ENCODE results near the gene NTN1. TPM values are rescaled to one million over a fixed set of nuclear protein-coding genes. Genes with fewer than 3 reads are reported as not detected.

Gene NTN1
- total RNA-seq, 2 donors from 2014 or later: 0.69 to 1.5 TPM

DNA sequence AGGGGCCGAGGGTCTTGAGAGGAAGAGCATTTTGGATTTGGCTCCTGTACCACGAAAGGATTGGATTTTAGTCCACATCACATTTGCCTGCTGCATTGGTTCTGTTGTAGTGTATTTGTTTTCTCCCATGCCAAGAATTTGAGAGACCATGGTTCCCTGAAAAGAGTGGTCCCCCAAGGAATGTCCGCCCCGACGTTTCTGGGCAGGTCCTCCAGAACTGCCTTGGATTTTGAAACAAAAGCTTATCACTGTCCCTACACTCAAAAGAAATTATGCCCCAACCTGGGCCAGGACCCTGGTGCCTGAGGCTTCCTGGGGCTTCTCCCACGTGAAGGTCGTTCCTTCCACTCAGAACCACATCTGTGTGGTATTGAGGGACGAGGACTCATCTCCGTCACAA lies 10.8 kb downstream of the NTN1 start:
- H3K27ac Mint-ChIP-seq: no peak overlapping the region
- H3K27me3 Mint-ChIP-seq (ENCODE audit: low read depth): peaks cover 30% of the 10 kb centered on the region
- H3K4me3 Mint-ChIP-seq: no peak overlapping the region
- H3K36me3 Mint-ChIP-seq (ENCODE audit: insufficient read depth in 2 of 2): no peaks in the 10 kb centered on the region
- H3K9me3 Mint-ChIP-seq: no peaks in the 10 kb centered on the region
- no peaks in the 10 kb centered on the region for H3K4me1 Mint-ChIP-seq (ENCODE audit: low read depth)
- no peak for DNase-seq
- no peak for ATAC-seq (replicated peaks in 1 of 2)

DNA sequence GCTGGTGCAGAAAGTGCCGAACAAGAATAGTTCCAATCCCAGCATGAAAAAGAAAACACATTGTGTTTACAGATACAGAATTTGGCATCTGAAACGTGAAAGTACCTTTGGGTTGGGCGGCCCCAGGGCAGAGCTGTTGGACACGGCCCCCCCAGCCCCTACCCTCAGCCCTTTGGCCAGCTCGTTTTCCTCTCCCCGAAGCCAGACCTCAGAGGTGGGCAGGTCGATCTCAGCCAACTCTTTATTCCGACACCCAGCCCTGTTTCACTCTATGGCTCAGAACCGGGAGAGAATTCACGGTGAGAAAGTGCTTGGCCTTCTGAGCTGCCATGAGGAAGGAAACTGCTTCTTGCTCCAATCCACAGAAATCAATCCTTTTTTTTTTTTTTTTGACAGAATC lies 11.3 kb downstream of the NTN1 start:
- Mint-ChIP-seq H3K27me3 (ENCODE audit: low read depth) (peaks cover 30% of the 10 kb centered on the region), H3K9me3 (no peaks in the 10 kb centered on the region), H3K4me3 (no peak overlapping the region), H3K36me3 (ENCODE audit: insufficient read depth in 2 of 2) (no peaks in the 10 kb centered on the region), H3K27ac (no peak overlapping the region), H3K4me1 (ENCODE audit: low read depth) (no peaks in the 10 kb centered on the region)
- DNase-seq (no peak), ATAC-seq (replicated peaks in 1 of 2) (no peak)

DNA sequence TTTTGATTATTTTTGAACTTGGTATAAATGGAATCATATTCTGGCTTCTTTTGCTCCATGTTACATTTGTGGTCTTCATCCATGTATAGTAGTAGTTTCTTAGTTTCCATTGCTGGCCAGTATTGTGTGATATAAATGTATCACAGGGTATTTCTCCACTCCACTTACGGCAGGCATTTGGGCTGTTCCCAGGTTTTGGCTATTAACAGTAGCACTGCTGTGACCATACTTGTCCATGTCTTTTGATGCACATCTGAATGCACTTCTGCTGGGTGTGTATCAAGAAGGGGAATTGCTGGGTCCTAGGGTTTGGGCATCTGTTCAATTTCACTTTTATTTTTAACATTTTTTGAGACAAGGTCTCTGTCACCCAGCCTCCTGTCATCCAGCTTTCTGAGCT lies 13.9 kb downstream of the NTN1 start:
- Mint-ChIP-seq H3K27ac (no peak overlapping the region), H3K9me3 (no peaks in the 10 kb centered on the region), H3K4me1 (ENCODE audit: low read depth) (no peaks in the 10 kb centered on the region), H3K4me3 (no peak overlapping the region), H3K27me3 (ENCODE audit: low read depth) (peaks cover 19% of the 10 kb centered on the region), H3K36me3 (ENCODE audit: insufficient read depth in 2 of 2) (peaks cover 0 to 3% of the 10 kb centered on the region in 2 donors)
- no peak for DNase-seq
- no peak for ATAC-seq (replicated peaks in 1 of 2)

GRCh38 chr17:9036336-9036735 lies 15.0 kb downstream of the NTN1 start:
- DNase-seq (no peak), ATAC-seq (replicated peaks in 1 of 2) (no peak)
- peaks cover 0 to 5% of the 10 kb centered on the region in 2 donors for H3K36me3 Mint-ChIP-seq (ENCODE audit: insufficient read depth in 2 of 2)
- H3K9me3 Mint-ChIP-seq: no peaks in the 10 kb centered on the region
- no peak overlapping the region for H3K4me3 Mint-ChIP-seq
- H3K4me1 Mint-ChIP-seq (ENCODE audit: low read depth): no peaks in the 10 kb centered on the region
- H3K27ac Mint-ChIP-seq: no peak overlapping the region
- peaks cover 13% of the 10 kb centered on the region for H3K27me3 Mint-ChIP-seq (ENCODE audit: low read depth)

DNA sequence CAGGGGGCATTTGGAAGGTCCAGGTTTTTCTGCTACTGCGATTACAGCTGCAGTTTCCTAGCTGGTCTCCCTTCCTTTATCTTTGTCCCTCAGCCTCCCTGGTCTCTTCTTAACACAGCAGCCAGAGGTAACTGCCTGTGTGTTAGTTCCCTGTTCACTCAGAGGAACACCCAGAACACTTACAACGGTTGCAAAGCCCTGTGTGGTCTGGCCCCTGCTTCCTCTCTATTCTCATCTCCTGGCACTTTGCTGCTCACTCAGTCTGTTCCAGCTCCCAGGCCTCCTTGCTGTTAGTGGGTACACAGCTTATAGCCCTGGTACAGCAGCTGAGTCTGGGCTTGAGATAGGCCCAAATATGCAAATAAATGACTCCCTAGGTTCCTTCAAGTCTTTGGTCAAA lies 16.4 kb downstream of the NTN1 start:
- Mint-ChIP-seq H3K27ac (no peak overlapping the region), H3K4me1 (ENCODE audit: low read depth) (no peaks in the 10 kb centered on the region), H3K4me3 (no peak overlapping the region), H3K36me3 (ENCODE audit: insufficient read depth in 2 of 2) (peaks cover 0 to 5% of the 10 kb centered on the region in 2 donors), H3K27me3 (ENCODE audit: low read depth) (peaks cover 9% of the 10 kb centered on the region), H3K9me3 (no peaks in the 10 kb centered on the region)
- ATAC-seq (replicated peaks in 1 of 2) (no peak), DNase-seq (no peak)

- DNase-seq (no peak), ATAC-seq (replicated peaks in 1 of 2) (no peak)
- no peak overlapping the region for H3K4me3 Mint-ChIP-seq
- H3K27me3 Mint-ChIP-seq (ENCODE audit: low read depth): peaks cover 13% of the 10 kb centered on the region
- H3K4me1 Mint-ChIP-seq (ENCODE audit: low read depth): no peaks in the 10 kb centered on the region
- H3K36me3 Mint-ChIP-seq (ENCODE audit: insufficient read depth in 2 of 2): peaks cover 0 to 5% of the 10 kb centered on the region in 2 donors
- H3K9me3 Mint-ChIP-seq: no peaks in the 10 kb centered on the region
- H3K27ac Mint-ChIP-seq: no peak overlapping the region
These were observed 17.1 kb downstream of the NTN1 start for GRCh38 chr17:9038380-9038779.

- Mint-ChIP-seq H3K36me3 (ENCODE audit: insufficient read depth in 2 of 2) (peaks cover 0 to 3% of the 10 kb centered on the region in 2 donors), H3K9me3 (no peaks in the 10 kb centered on the region), H3K4me3 (no peak overlapping the region), H3K27me3 (ENCODE audit: low read depth) (peaks cover 36% of the 10 kb centered on the region), H3K27ac (no peak overlapping the region), H3K4me1 (ENCODE audit: low read depth) (no peaks in the 10 kb centered on the region)
- DNase-seq (no peak), ATAC-seq (replicated peaks in 1 of 2) (no peak)
These were observed 23.6 kb downstream of the NTN1 start for GRCh38 chr17:9044772-9045463.

- no peak overlapping the region for H3K27ac Mint-ChIP-seq
- ATAC-seq (replicated peaks in 1 of 2): no peak
- H3K4me3 Mint-ChIP-seq: no peak overlapping the region
- no peaks in the 10 kb centered on the region for H3K4me1 Mint-ChIP-seq (ENCODE audit: low read depth)
- H3K9me3 Mint-ChIP-seq: no peaks in the 10 kb centered on the region
- no peaks in the 10 kb centered on the region for H3K36me3 Mint-ChIP-seq (ENCODE audit: insufficient read depth in 2 of 2)
- peaks cover 4% of the 10 kb centered on the region for H3K27me3 Mint-ChIP-seq (ENCODE audit: low read depth)
- DNase-seq: no peak
These were observed 29.6 kb downstream of the NTN1 start for GRCh38 chr17:9050801-9051401.

GRCh38 chr17:9051561-9051960 lies 30.3 kb downstream of the NTN1 start:
- no peaks in the 10 kb centered on the region for H3K27me3 Mint-ChIP-seq (ENCODE audit: low read depth)
- H3K4me1 Mint-ChIP-seq (ENCODE audit: low read depth): no peaks in the 10 kb centered on the region
- H3K27ac Mint-ChIP-seq: no peak overlapping the region
- no peaks in the 10 kb centered on the region for H3K9me3 Mint-ChIP-seq
- no peaks in the 10 kb centered on the region for H3K36me3 Mint-ChIP-seq (ENCODE audit: insufficient read depth in 2 of 2)
- H3K4me3 Mint-ChIP-seq: no peak overlapping the region
- no peak for ATAC-seq (replicated peaks in 1 of 2)
- DNase-seq: no peak

DNA sequence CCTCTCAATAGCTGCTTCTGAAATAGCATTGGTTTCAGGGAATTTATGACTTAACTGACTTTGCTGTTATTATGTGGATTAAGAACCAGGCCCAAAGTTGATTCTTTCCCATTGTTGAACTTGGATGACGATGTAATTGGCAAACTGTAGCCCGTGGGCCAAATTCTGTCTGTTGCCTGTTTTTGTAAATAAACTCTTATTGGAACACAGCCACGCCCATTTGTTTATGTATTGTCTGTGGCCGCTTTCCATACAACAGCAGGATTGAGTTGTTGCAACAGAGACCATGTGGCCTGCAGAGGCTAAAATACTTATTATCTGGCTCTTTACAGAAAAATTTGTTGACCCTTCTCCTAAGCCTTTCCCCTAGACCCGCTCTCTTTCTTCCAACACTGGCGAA lies 31.6 kb downstream of the NTN1 start:
- Mint-ChIP-seq H3K36me3 (ENCODE audit: insufficient read depth in 2 of 2) (no peaks in the 10 kb centered on the region), H3K4me3 (no peak overlapping the region), H3K9me3 (no peaks in the 10 kb centered on the region), H3K4me1 (ENCODE audit: low read depth) (no peaks in the 10 kb centered on the region), H3K27me3 (ENCODE audit: low read depth) (no peaks in the 10 kb centered on the region), H3K27ac (no peak overlapping the region)
- ATAC-seq (replicated peaks in 1 of 2): no peak
- no peak for DNase-seq

DNA sequence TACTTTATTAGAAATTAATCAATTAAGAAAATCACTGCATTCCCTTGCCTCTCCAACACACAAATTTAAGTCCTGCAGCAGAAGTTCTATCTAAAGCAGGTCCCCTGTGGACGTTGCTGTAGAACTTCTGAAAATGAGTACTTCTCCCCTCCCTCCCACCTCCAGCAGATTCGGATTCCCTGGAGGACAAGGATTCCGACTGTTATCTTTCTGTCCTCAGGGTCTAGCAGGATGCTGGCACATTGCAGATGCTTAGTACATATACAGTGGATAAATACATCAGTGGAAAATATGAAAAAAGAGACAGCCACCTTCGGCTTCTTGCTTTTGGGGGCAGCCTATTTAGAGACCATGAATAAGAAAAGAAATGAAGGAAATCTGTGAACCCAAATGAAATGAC lies 32.1 kb downstream of the NTN1 start:
- no peaks in the 10 kb centered on the region for H3K36me3 Mint-ChIP-seq (ENCODE audit: insufficient read depth in 2 of 2)
- no peaks in the 10 kb centered on the region for H3K27me3 Mint-ChIP-seq (ENCODE audit: low read depth)
- DNase-seq (no peak), ATAC-seq (replicated peaks in 1 of 2) (no peak)
- H3K9me3 Mint-ChIP-seq: no peaks in the 10 kb centered on the region
- H3K4me1 Mint-ChIP-seq (ENCODE audit: low read depth): no peaks in the 10 kb centered on the region
- no peak overlapping the region for H3K27ac Mint-ChIP-seq
- H3K4me3 Mint-ChIP-seq: no peak overlapping the region

DNA sequence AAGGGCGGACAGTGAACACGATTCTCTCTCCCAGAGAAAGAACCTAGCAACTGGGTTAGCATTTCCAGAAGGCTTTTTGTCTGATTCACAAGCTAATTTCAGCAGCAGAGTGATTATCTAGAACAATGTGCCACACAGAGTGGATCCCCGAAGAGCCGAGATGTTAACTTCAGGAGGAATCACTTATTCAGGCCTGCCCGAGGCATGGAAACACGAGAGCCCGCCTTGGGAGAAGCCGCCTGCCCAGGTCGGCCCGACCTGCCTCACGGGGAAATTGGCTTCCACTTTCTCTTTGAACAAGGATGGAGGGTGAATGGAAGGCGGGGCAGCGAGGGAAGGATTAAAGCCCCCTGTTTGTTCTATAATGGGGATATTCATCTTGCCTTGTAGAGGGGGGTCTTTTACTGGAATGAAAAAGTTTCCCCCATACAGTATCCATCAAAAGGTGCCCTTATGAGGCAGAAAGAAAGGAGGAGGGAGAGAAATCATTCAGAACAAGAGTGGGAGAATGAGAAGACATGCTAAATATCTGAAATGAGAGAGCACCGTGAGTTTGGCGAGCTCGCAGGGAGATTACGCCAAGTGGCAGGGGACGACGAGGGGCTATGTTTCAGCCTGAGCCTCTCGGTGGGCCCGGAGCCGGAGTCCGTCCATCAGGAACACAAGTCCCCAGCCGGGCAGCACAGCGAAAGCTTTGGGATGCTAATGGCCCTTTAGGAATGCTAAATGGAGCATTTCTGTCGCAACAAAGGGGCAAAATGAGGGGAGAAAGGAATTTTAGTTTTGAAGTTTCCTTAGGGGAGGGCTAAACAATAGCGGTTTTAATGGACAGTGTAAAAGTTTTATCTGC lies 33.0 kb downstream of the NTN1 start:
- no peaks in the 10 kb centered on the region for H3K27me3 Mint-ChIP-seq (ENCODE audit: low read depth)
- DNase-seq: no peak
- no peak for ATAC-seq (replicated peaks in 1 of 2)
- no peaks in the 10 kb centered on the region for H3K36me3 Mint-ChIP-seq (ENCODE audit: insufficient read depth in 2 of 2)
- no peaks in the 10 kb centered on the region for H3K9me3 Mint-ChIP-seq
- H3K4me3 Mint-ChIP-seq: no peak overlapping the region
- no peaks in the 10 kb centered on the region for H3K4me1 Mint-ChIP-seq (ENCODE audit: low read depth)
- H3K27ac Mint-ChIP-seq: no peak overlapping the region

- no peak overlapping the region for H3K27ac Mint-ChIP-seq
- H3K9me3 Mint-ChIP-seq: no peaks in the 10 kb centered on the region
- H3K4me3 Mint-ChIP-seq: no peak overlapping the region
- H3K4me1 Mint-ChIP-seq (ENCODE audit: low read depth): no peaks in the 10 kb centered on the region
- DNase-seq: no peak
- no peak for ATAC-seq (replicated peaks in 1 of 2)
- H3K27me3 Mint-ChIP-seq (ENCODE audit: low read depth): no peaks in the 10 kb centered on the region
- no peaks in the 10 kb centered on the region for H3K36me3 Mint-ChIP-seq (ENCODE audit: insufficient read depth in 2 of 2)
These were observed 34.0 kb downstream of the NTN1 start for GRCh38 chr17:9055281-9055680.
